BE2C (cell line): Measurements from ENCODE around the gene PDE7B.

Source experiments
- DNase-seq: peaks from one replicate; pipeline ENCODE4 v3.0.0-alpha.2; 2020
- H3K27me3 ChIP-seq: fragments of 250-450 bp; sonication (Bioruptor Pico); 2 replicates; pipeline ENCODE4 v1.5.1; 2020; ENCODE audit warnings: mild to moderate bottlenecking
- H3K36me3 ChIP-seq: fragments of 250-450 bp; sonication (Bioruptor Pico); 2 replicates; pipeline ENCODE4 v1.5.1; 2020; ENCODE audit warnings: mild to moderate bottlenecking
- H3K4me1 ChIP-seq: fragments of 250-450 bp; sonication (Bioruptor Pico); 2 replicates; pipeline ENCODE4 v1.5.1; 2020
- H3K4me3 ChIP-seq: 2 replicates; pipeline ENCODE4 v1.5.1; 2011; ENCODE audit warnings: low read depth, low read length
- H3K9me3 ChIP-seq: fragments of 250-450 bp; sonication (Bioruptor Pico); 2 replicates; pipeline ENCODE4 v1.5.1; 2020
- TF ChIP-seq, protein P1 (sequence below): IDR thresholded peaks from 2 replicates; pipeline ENCODE4 v1.5.1; 2012; ENCODE audit warnings: mild to moderate bottlenecking, low read depth, low read length

PDE7B gene

GRCh38 chr6:136175873-136176272, 324.4 kb downstream of the PDE7B start:
- Histone ChIP-seq H3K36me3 (no peaks in the 10 kb centered on the region), H3K9me3 (no peaks in the 10 kb centered on the region), H3K27me3 (no peaks in the 10 kb centered on the region), H3K4me3 (no peak overlapping the region), H3K4me1 (peaks cover 12% of the 10 kb centered on the region)
- TF ChIP-seq, protein P1, sequence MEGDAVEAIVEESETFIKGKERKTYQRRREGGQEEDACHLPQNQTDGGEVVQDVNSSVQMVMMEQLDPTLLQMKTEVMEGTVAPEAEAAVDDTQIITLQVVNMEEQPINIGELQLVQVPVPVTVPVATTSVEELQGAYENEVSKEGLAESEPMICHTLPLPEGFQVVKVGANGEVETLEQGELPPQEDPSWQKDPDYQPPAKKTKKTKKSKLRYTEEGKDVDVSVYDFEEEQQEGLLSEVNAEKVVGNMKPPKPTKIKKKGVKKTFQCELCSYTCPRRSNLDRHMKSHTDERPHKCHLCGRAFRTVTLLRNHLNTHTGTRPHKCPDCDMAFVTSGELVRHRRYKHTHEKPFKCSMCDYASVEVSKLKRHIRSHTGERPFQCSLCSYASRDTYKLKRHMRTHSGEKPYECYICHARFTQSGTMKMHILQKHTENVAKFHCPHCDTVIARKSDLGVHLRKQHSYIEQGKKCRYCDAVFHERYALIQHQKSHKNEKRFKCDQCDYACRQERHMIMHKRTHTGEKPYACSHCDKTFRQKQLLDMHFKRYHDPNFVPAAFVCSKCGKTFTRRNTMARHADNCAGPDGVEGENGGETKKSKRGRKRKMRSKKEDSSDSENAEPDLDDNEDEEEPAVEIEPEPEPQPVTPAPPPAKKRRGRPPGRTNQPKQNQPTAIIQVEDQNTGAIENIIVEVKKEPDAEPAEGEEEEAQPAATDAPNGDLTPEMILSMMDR, result no peak
- DNase-seq, result no peak

- no peaks in the 10 kb centered on the region for H3K9me3 ChIP-seq
- H3K27me3 ChIP-seq, result no peaks in the 10 kb centered on the region
- H3K4me1 ChIP-seq, result peaks cover 9% of the 10 kb centered on the region
- DNase-seq, result no peak
- H3K36me3 ChIP-seq, result no peaks in the 10 kb centered on the region
- no peak overlapping the region for H3K4me3 ChIP-seq
- TF ChIP-seq, protein P1, result no peak
Observed at GRCh38 chr6:136178749-136179148, 327.2 kb downstream of the PDE7B start.

DNA sequence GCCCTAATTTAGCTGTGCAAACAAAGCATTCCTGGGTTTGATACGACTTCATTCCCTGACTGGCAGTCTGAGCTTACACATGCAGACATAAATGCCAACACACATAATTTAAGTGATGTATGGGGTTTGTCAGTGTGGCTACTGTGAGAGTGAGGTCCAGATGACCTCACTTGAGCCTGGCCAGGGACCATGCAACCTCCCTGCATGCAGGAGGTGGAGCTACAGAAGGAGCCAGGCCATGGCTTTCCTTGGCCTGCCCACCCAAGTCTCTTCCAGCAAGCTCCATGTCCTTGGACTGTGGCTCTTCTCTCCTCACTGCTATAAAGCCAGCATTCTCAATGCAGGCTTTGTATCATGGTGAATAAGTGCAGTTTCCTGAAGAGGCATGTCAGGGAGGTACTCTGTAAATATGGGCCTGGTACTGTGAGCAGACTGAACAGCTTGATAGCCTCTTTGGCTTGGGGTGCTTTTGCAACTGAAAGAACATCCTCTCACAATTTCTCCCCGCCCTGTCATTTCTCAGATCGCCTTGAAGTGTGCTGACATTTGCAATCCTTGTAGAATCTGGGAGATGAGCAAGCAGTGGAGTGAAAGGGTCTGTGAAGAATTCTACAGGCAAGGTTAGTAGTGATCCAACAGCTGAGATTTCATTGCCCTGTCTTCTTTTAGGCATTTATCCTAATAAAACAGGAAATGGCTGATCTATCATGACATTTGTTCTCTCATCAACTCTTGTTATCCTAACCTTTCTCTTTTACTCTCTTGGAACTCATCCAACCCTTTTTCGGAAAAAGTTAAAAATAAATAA, 329.4 kb downstream of the PDE7B start:
- Histone ChIP-seq H3K36me3 (no peaks in the 10 kb centered on the region), H3K4me3 (no peak overlapping the region), H3K4me1 (no peaks in the 10 kb centered on the region; the same call in 1 of the 2 replicates), H3K9me3 (no peaks in the 10 kb centered on the region), H3K27me3 (no peaks in the 10 kb centered on the region)
- DNase-seq, result no peak
- TF ChIP-seq, protein P1, result no peak

GRCh38 chr6:136181512-136181833, 330.0 kb downstream of the PDE7B start:
- no peak overlapping the region for H3K4me3 ChIP-seq
- no peaks in the 10 kb centered on the region for H3K36me3 ChIP-seq
- H3K9me3 ChIP-seq, result no peaks in the 10 kb centered on the region
- H3K27me3 ChIP-seq, result no peaks in the 10 kb centered on the region
- H3K4me1 ChIP-seq, result no peaks in the 10 kb centered on the region; the same call in 1 of the 2 replicates
- no peak for DNase-seq
- TF ChIP-seq, protein P1, result no peak

GRCh38 chr6:136181861-136182260, 330.4 kb downstream of the PDE7B start:
- Histone ChIP-seq H3K9me3 (no peaks in the 10 kb centered on the region), H3K27me3 (no peaks in the 10 kb centered on the region), H3K4me3 (no peak overlapping the region), H3K4me1 (no peaks in the 10 kb centered on the region; the same call in 1 of the 2 replicates), H3K36me3 (no peaks in the 10 kb centered on the region)
- no peak for DNase-seq
- TF ChIP-seq, protein P1, result no peak

- Histone ChIP-seq H3K4me1 (no peaks in the 10 kb centered on the region), H3K36me3 (no peaks in the 10 kb centered on the region), H3K9me3 (no peaks in the 10 kb centered on the region), H3K4me3 (no peak overlapping the region), H3K27me3 (no peaks in the 10 kb centered on the region)
- DNase-seq, result no peak
- TF ChIP-seq, protein P1, result no peak
Observed at GRCh38 chr6:136184738-136185137, 333.2 kb downstream of the PDE7B start.
